ENCODE measurements around the gene CORO7. TPM values are rescaled to one million over a fixed set of nuclear protein-coding genes. Genes with fewer than 3 reads are reported as not detected.

The CORO7 gene
- total RNA-seq, 4 donors from 2014 or later: 11.0 to 38.9 (median 17.8) TPM

- 89% methylated on average over 5 of the region's 14 CpGs; no CpG with 5 or more reads in 1 of the 2 donors for WGBS, 2 donors (ENCODE audit: low coverage in 1 of 2)
- ATAC-seq: no peak
- no peak overlapping the region for H3K4me3 ChIP-seq
- H3K36me3 ChIP-seq: peaks cover 0 to 99% of the 10 kb centered on the region in 2 donors
- no peaks in the 10 kb centered on the region for H3K4me1 ChIP-seq
- no peaks in the 10 kb centered on the region for H3K9me3 ChIP-seq
- H3K27ac ChIP-seq: no peak overlapping the region
- no peaks in the 10 kb centered on the region for H3K27me3 ChIP-seq
- TF ChIP-seq POLR2A (IDR thresholded peaks at IDR 0.05) (no peak), CTCF (IDR thresholded peaks at IDR 0.05) (no peak), POLR2AphosphoS5 (IDR thresholded peaks at IDR 0.05) (no peak), EP300 (IDR thresholded peaks at IDR 0.05) (no peak)
These were observed 34.0 kb upstream of the CORO7 start for GRCh38 chr16:4450430-4450829.

GRCh38 chr16:4443986-4444385 lies 27.6 kb upstream of the CORO7 start:
- Histone ChIP-seq H3K36me3 (peaks cover 0 to 100% of the 10 kb centered on the region in 2 donors), H3K4me1 (no peaks in the 10 kb centered on the region), H3K4me3 (no peak overlapping the region), H3K27me3 (no peaks in the 10 kb centered on the region), H3K27ac (no peak overlapping the region), H3K9me3 (no peaks in the 10 kb centered on the region)
- no peak for ATAC-seq
- 89 to 100% methylated on average over 1 of the region's 4 CpGs for WGBS, 2 donors (ENCODE audit: low coverage in 1 of 2)
- TF ChIP-seq POLR2AphosphoS5 (IDR thresholded peaks at IDR 0.05): no peak
- no peak for TF ChIP-seq POLR2A (IDR thresholded peaks at IDR 0.05)
- no peak for TF ChIP-seq CTCF (IDR thresholded peaks at IDR 0.05)
- no peak for TF ChIP-seq EP300 (IDR thresholded peaks at IDR 0.05)

- no peak for ATAC-seq
- H3K27ac ChIP-seq: no peak overlapping the region
- H3K4me1 ChIP-seq: no peaks in the 10 kb centered on the region
- H3K27me3 ChIP-seq: no peaks in the 10 kb centered on the region
- no peaks in the 10 kb centered on the region for H3K9me3 ChIP-seq
- 66 to 67% methylated on average over 1 to 5 of the region's 5 CpGs for WGBS, 2 donors (ENCODE audit: low coverage in 1 of 2)
- H3K4me3 ChIP-seq: no peak overlapping the region
- peaks cover 0 to 100% of the 10 kb centered on the region in 2 donors for H3K36me3 ChIP-seq
- TF ChIP-seq CTCF (IDR thresholded peaks at IDR 0.05) (no peak), POLR2A (IDR thresholded peaks at IDR 0.05) (no peak), EP300 (IDR thresholded peaks at IDR 0.05) (no peak), POLR2AphosphoS5 (IDR thresholded peaks at IDR 0.05) (no peak)
These were observed 26.9 kb upstream of the CORO7 start for GRCh38 chr16:4443271-4443670.

GRCh38 chr16:4442371-4442770 lies 26.0 kb upstream of the CORO7 start:
- no peak overlapping the region for H3K27ac ChIP-seq
- no peaks in the 10 kb centered on the region for H3K4me1 ChIP-seq
- no peak for TF ChIP-seq EP300 (IDR thresholded peaks at IDR 0.05)
- no peak for TF ChIP-seq POLR2A (IDR thresholded peaks at IDR 0.05)
- no peak for TF ChIP-seq POLR2AphosphoS5 (IDR thresholded peaks at IDR 0.05)
- no peak for TF ChIP-seq CTCF (IDR thresholded peaks at IDR 0.05)
- H3K27me3 ChIP-seq: no peaks in the 10 kb centered on the region
- peaks cover 0 to 100% of the 10 kb centered on the region in 2 donors for H3K36me3 ChIP-seq
- H3K9me3 ChIP-seq: no peaks in the 10 kb centered on the region
- no peak for ATAC-seq
- 88% methylated on average over 6 of the region's 11 CpGs; no CpG with 5 or more reads in 1 of the 2 donors for WGBS, 2 donors (ENCODE audit: low coverage in 1 of 2)
- H3K4me3 ChIP-seq: no peak overlapping the region

- Histone ChIP-seq H3K27me3 (no peaks in the 10 kb centered on the region), H3K4me1 (no peaks in the 10 kb centered on the region), H3K4me3 (no peak overlapping the region), H3K36me3 (peaks cover 0 to 97% of the 10 kb centered on the region in 2 donors), H3K9me3 (no peaks in the 10 kb centered on the region), H3K27ac (no peak overlapping the region)
- TF ChIP-seq POLR2AphosphoS5 (IDR thresholded peaks at IDR 0.05) (no peak), CTCF (IDR thresholded peaks at IDR 0.05) (no peak), POLR2A (IDR thresholded peaks at IDR 0.05) (no peak), EP300 (IDR thresholded peaks at IDR 0.05) (no peak)
- ATAC-seq: no peak
- WGBS, 2 donors (ENCODE audit: low coverage in 1 of 2): 100% methylated on average over 2 to 3 of the region's 3 CpGs
These were observed 21.0 kb upstream of the CORO7 start for GRCh38 chr16:4437366-4437765.

Data from gastroesophageal sphincter (tissue), 4 donors.